Endothelial cell (in vitro differentiated cells): ENCODE results near the gene OR11A1. TPM values are rescaled to one million over a fixed set of nuclear protein-coding genes. Genes with fewer than 3 reads are reported as not detected.

Source experiments
- DNase-seq: peaks from one replicate; pipeline ENCODE4 v3.0.0; 2021; ENCODE audit warnings: low spot score
- H3K27ac Mint-ChIP-seq: one replicate; pipeline ENCODE4 v1.8.0; 2021; ENCODE audit warnings: mixed read lengths, inconsistent platforms; ENCODE audit not compliant: unreplicated experiment
- H3K27me3 Mint-ChIP-seq: one replicate; pipeline ENCODE4 v1.8.0; 2021; ENCODE audit warnings: mild to moderate bottlenecking, moderate library complexity, mixed read lengths, inconsistent platforms; ENCODE audit not compliant: unreplicated experiment
- H3K36me3 Mint-ChIP-seq: one replicate; pipeline ENCODE4 v1.8.0; 2021; ENCODE audit warnings: mild to moderate bottlenecking, low read depth, mixed read lengths, inconsistent platforms; ENCODE audit not compliant: unreplicated experiment
- H3K4me1 Mint-ChIP-seq: one replicate; pipeline ENCODE4 v1.8.0; 2021; ENCODE audit warnings: mild to moderate bottlenecking, mixed read lengths, inconsistent platforms; ENCODE audit not compliant: unreplicated experiment
- H3K4me3 Mint-ChIP-seq: one replicate; pipeline ENCODE4 v1.8.0; 2021; ENCODE audit warnings: mild to moderate bottlenecking, mixed read lengths, inconsistent platforms; ENCODE audit not compliant: unreplicated experiment
- H3K9me3 Mint-ChIP-seq: one replicate; pipeline ENCODE4 v1.8.0; 2021; ENCODE audit warnings: mixed read lengths, inconsistent platforms; ENCODE audit not compliant: unreplicated experiment
- total RNA-seq: library from RNA; stranded (reverse); fragmentation: NEBNext Ultra II Directional; extraction: Animal tissue kit (Norgen Biotek cat#: 25700); gene quantifications from one replicate; pipeline ENCODE4 v1.2.1, GENCODE V29; 2021; ENCODE audit not compliant: unreplicated experiment
- TF ChIP-seq, protein P1 (sequence below): fragments of 200-600 bp; sonication (generic); IDR thresholded peaks from one replicate; pipeline ENCODE4 v1.5.0; 2021; ENCODE audit warnings: antibody characterized with exemption; ENCODE audit not compliant: unreplicated experiment

Gene OR11A1
- total RNA-seq, 1 donor from 2014 or later = not detected

- Mint-ChIP-seq H3K4me3 (no peak overlapping the region), H3K4me1 (peaks cover 5% of the 10 kb centered on the region), H3K36me3 (no peaks in the 10 kb centered on the region), H3K27me3 (no peaks in the 10 kb centered on the region), H3K9me3 (no peaks in the 10 kb centered on the region), H3K27ac (no peak overlapping the region)
- DNase-seq = no peak
- TF ChIP-seq, protein P1, sequence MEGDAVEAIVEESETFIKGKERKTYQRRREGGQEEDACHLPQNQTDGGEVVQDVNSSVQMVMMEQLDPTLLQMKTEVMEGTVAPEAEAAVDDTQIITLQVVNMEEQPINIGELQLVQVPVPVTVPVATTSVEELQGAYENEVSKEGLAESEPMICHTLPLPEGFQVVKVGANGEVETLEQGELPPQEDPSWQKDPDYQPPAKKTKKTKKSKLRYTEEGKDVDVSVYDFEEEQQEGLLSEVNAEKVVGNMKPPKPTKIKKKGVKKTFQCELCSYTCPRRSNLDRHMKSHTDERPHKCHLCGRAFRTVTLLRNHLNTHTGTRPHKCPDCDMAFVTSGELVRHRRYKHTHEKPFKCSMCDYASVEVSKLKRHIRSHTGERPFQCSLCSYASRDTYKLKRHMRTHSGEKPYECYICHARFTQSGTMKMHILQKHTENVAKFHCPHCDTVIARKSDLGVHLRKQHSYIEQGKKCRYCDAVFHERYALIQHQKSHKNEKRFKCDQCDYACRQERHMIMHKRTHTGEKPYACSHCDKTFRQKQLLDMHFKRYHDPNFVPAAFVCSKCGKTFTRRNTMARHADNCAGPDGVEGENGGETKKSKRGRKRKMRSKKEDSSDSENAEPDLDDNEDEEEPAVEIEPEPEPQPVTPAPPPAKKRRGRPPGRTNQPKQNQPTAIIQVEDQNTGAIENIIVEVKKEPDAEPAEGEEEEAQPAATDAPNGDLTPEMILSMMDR = no peak
Observed at GRCh38 chr6:29490055-29490454, 33.2 kb upstream of the OR11A1 start.

DNA sequence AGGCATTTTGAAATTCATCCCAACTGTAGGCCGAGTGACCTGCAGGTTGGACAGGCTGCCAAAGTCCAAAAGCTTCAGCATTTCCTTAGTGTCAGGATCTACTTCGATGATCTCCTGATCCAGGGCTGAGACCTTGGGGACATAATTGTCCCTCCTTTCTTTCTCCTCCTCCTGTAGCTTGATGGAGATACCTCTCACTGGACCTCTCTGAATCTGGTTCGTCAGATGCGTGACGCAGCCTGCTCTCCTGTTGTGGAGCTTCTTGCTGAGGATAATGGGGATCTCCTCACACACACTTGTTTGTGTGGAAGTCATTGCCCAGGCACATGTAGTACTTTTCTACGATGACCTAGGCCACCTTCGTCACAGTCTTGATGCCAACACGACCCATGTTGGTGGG lies 32.4 kb upstream of the OR11A1 start:
- Mint-ChIP-seq H3K9me3 (no peaks in the 10 kb centered on the region), H3K36me3 (no peaks in the 10 kb centered on the region), H3K4me3 (no peak overlapping the region), H3K4me1 (peaks cover 5% of the 10 kb centered on the region), H3K27ac (no peak overlapping the region), H3K27me3 (no peaks in the 10 kb centered on the region)
- TF ChIP-seq, protein P1 = no peak
- DNase-seq = no peak

GRCh38 chr6:29488874-29489273 lies 32.0 kb upstream of the OR11A1 start:
- TF ChIP-seq, protein P1 = no peak
- Mint-ChIP-seq H3K27me3 (no peaks in the 10 kb centered on the region), H3K4me3 (no peak overlapping the region), H3K4me1 (peaks cover 5% of the 10 kb centered on the region), H3K27ac (no peak overlapping the region), H3K36me3 (no peaks in the 10 kb centered on the region), H3K9me3 (no peaks in the 10 kb centered on the region)
- no peak for DNase-seq

DNA sequence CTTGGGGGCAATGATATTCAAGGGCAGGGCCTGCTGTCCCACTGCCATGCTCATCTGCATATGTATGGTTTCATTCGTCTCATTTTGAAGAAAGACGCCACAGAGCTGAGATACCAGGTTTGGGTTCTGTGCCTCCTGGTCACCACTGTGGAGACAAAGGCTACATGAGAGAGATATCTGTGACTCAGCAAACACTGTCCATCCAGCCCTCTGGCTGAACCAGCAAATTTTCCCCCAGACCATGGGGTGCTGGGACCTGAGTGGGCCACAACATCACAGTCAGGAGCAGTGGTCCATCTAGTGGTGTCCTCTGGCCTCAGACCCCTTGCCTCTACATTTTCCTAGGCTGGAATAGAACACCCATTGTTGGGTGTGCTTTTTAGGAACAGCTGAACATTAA lies 30.8 kb upstream of the OR11A1 start, which contains the start of gene MAS1L:
MAS1L (minus strand) TSS at position 297 of the 400 bp plus-strand sequence; CDS start at position 243, 54 bp downstream.
- TF ChIP-seq, protein P1 = no peak
- Mint-ChIP-seq H3K27me3 (no peaks in the 10 kb centered on the region), H3K36me3 (no peaks in the 10 kb centered on the region), H3K4me3 (no peak within 1 kb of the TSS), H3K4me1 (peaks cover 1% of the 10 kb centered on the region), H3K9me3 (no peaks in the 10 kb centered on the region), H3K27ac (no peak within 1 kb of the TSS)
- no peak for DNase-seq

DNA sequence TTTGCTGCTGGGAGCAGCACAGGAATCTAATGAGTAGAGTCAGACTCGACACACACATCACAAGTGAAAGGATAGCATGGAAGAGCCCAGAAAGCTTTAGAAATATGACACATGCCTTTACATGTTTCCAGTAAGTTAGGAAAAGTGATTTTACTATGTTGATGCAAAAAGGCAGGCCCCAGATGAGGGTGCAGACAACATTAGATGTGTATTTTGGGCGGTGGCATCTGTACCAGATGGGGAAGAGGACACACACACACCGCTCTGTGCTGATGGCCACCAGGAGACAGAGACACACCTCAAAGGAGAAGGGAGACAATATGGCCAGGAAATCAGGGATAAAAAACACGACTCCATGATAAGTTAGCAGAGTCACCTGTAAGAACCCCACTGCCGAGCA lies 30.3 kb upstream of the OR11A1 start:
- TF ChIP-seq, protein P1 = no peak
- Mint-ChIP-seq H3K9me3 (no peaks in the 10 kb centered on the region), H3K4me3 (no peak overlapping the region), H3K4me1 (no peaks in the 10 kb centered on the region), H3K27me3 (no peaks in the 10 kb centered on the region), H3K27ac (no peak overlapping the region), H3K36me3 (no peaks in the 10 kb centered on the region)
- no peak for DNase-seq
